Activated CD4-positive, alpha-beta T cell treated with anti-CD3 and anti-CD28 coated beads, Interleukin-2, amount 10 ng/mL, durations not matched to agents 24 days and 14 days (primary cell): ENCODE measurements around the gene CBLB. TPM values are rescaled to one million over a fixed set of nuclear protein-coding genes. Genes with fewer than 3 reads are reported as not detected.

ENCODE experiments used
- DNase-seq: peaks from one replicate; pipeline ENCODE4 v3.0.0; 2022
- H3K27ac Mint-ChIP-seq: one replicate; pipeline ENCODE4 v1.8.0; 2022; ENCODE audit warnings: mild to moderate bottlenecking, mixed read lengths
- H3K27me3 Mint-ChIP-seq: one replicate; pipeline ENCODE4 v1.8.0; 2022; ENCODE audit warnings: mixed read lengths
- H3K36me3 Mint-ChIP-seq: one replicate; pipeline ENCODE4 v1.8.0; 2022; ENCODE audit warnings: low read depth, mild to moderate bottlenecking, mixed read lengths
- H3K4me1 Mint-ChIP-seq: one replicate; pipeline ENCODE4 v1.8.0; 2021; ENCODE audit warnings: mixed read lengths
- H3K4me3 Mint-ChIP-seq: one replicate; pipeline ENCODE4 v1.8.0; 2022; ENCODE audit warnings: mild to moderate bottlenecking, moderate library complexity, mixed read lengths
- H3K9me3 Mint-ChIP-seq: one replicate; pipeline ENCODE4 v1.8.0; 2021; ENCODE audit warnings: mixed read lengths
- intact Hi-C: fragments of 100-400 bp; cut with micrococcal nuclease; formaldehyde crosslinking; loops from one replicate; pipeline ENCODE4 v1.15.1; 2023
- total RNA-seq: library from RNA; stranded (reverse); gene quantifications from 2 replicates; pipeline ENCODE4 v1.2.3, GENCODE V29; 2022

The CBLB gene
- total RNA-seq, 1 donor from 2014 or later = 183 TPM

- H3K4me1 Mint-ChIP-seq = peaks cover 57% of the 10 kb centered on the region
- H3K36me3 Mint-ChIP-seq = peaks cover 68% of the 10 kb centered on the region
- intact Hi-C loops = no loop called here
- peak overlapping the region; percentile 52 for H3K4me3 Mint-ChIP-seq
- H3K27ac Mint-ChIP-seq = peak overlapping the region; percentile 80
- H3K27me3 Mint-ChIP-seq = no peaks in the 10 kb centered on the region
- H3K9me3 Mint-ChIP-seq = peaks cover 8% of the 10 kb centered on the region
- DNase-seq = no peak
Measured at GRCh38 chr3:105798381-105798934, 70.4 kb downstream of the CBLB start.

DNA sequence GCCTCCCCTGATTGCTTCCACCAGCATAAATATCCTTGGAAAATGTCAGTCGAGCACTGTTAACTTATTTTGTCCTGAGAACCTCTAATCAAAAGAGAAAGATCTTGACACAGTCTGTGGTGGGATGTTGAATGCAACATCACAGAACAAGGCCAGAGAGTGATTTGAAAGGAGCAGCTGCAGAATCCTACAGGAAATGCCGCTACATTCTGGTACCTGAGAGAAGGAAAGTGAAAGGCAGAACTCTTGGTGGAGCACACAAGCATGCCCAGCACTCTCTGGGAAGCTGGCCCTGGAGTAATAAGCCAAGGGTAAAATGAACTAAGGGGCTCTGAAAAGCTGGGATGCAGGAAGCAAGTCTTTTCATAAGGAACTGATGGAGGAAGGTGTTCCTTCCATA lies 75.8 kb downstream of the CBLB start:
- Mint-ChIP-seq H3K27me3 (no peaks in the 10 kb centered on the region), H3K9me3 (peaks cover 5% of the 10 kb centered on the region), H3K4me3 (no peak overlapping the region), H3K27ac (peak overlapping the region; percentile 2), H3K4me1 (peaks cover 50% of the 10 kb centered on the region), H3K36me3 (peaks cover 67% of the 10 kb centered on the region)
- intact Hi-C loops = no loop called here
- no peak for DNase-seq

GRCh38 chr3:105791919-105792786 lies 76.7 kb downstream of the CBLB start:
- no peak for DNase-seq
- Mint-ChIP-seq H3K27me3 (no peaks in the 10 kb centered on the region), H3K4me3 (no peak overlapping the region), H3K9me3 (peaks cover 3% of the 10 kb centered on the region), H3K27ac (peak overlapping the region; percentile 84), H3K36me3 (peaks cover 61% of the 10 kb centered on the region), H3K4me1 (peaks cover 51% of the 10 kb centered on the region)
- intact Hi-C loops = no loop called here

- peaks cover 45% of the 10 kb centered on the region for H3K4me1 Mint-ChIP-seq
- DNase-seq = no peak
- intact Hi-C loops = no loop called here
- H3K27ac Mint-ChIP-seq = no peak overlapping the region
- H3K27me3 Mint-ChIP-seq = no peaks in the 10 kb centered on the region
- no peak overlapping the region for H3K4me3 Mint-ChIP-seq
- peaks cover 54% of the 10 kb centered on the region for H3K36me3 Mint-ChIP-seq
- H3K9me3 Mint-ChIP-seq = no peaks in the 10 kb centered on the region
Measured at GRCh38 chr3:105791131-105791530, 77.7 kb downstream of the CBLB start.

- Mint-ChIP-seq H3K4me3 (no peak overlapping the region), H3K9me3 (no peaks in the 10 kb centered on the region), H3K27me3 (no peaks in the 10 kb centered on the region), H3K4me1 (peaks cover 43% of the 10 kb centered on the region), H3K36me3 (peaks cover 53% of the 10 kb centered on the region), H3K27ac (no peak overlapping the region)
- no peak for DNase-seq
- intact Hi-C loops = no loop called here
Measured at GRCh38 chr3:105790534-105790933, 78.3 kb downstream of the CBLB start.

DNA sequence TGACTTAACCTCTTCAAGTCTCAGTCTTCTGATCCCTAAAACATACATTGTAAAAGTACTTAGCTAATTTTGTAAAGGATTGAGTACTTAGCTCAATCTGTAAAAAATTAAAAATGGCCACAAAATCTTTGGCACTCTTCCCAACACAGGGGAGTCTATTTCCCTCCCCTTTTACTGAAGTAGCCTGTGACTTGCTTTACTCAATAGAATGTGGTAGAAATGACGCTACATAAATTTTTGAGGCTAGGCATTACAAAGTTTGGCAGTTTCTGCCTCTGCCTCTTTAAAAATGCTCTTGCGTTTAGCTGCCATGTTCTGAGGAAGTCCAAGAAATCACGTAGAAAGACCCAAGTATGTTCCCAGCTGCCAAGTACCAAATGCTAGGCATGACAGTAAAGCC lies 80.2 kb downstream of the CBLB start:
- intact Hi-C loops = no loop called here
- no peaks in the 10 kb centered on the region for H3K27me3 Mint-ChIP-seq
- DNase-seq = no peak
- peaks cover 6% of the 10 kb centered on the region for H3K9me3 Mint-ChIP-seq
- H3K36me3 Mint-ChIP-seq = peaks cover 52% of the 10 kb centered on the region
- H3K4me3 Mint-ChIP-seq = no peak overlapping the region
- peaks cover 47% of the 10 kb centered on the region for H3K4me1 Mint-ChIP-seq
- H3K27ac Mint-ChIP-seq = no peak overlapping the region

GRCh38 chr3:105787453-105787852 lies 81.4 kb downstream of the CBLB start:
- H3K9me3 Mint-ChIP-seq = peaks cover 9% of the 10 kb centered on the region
- H3K27ac Mint-ChIP-seq = no peak overlapping the region
- H3K36me3 Mint-ChIP-seq = peaks cover 46% of the 10 kb centered on the region
- no peak for DNase-seq
- H3K4me1 Mint-ChIP-seq = peaks cover 42% of the 10 kb centered on the region
- intact Hi-C loops = no loop called here
- no peaks in the 10 kb centered on the region for H3K27me3 Mint-ChIP-seq
- no peak overlapping the region for H3K4me3 Mint-ChIP-seq

GRCh38 chr3:105786990-105787389 lies 81.8 kb downstream of the CBLB start:
- intact Hi-C loops = no loop called here
- no peaks in the 10 kb centered on the region for H3K27me3 Mint-ChIP-seq
- H3K4me1 Mint-ChIP-seq = peaks cover 40% of the 10 kb centered on the region
- no peak for DNase-seq
- peaks cover 45% of the 10 kb centered on the region for H3K36me3 Mint-ChIP-seq
- H3K9me3 Mint-ChIP-seq = peaks cover 12% of the 10 kb centered on the region
- no peak overlapping the region for H3K4me3 Mint-ChIP-seq
- H3K27ac Mint-ChIP-seq = no peak overlapping the region

DNA sequence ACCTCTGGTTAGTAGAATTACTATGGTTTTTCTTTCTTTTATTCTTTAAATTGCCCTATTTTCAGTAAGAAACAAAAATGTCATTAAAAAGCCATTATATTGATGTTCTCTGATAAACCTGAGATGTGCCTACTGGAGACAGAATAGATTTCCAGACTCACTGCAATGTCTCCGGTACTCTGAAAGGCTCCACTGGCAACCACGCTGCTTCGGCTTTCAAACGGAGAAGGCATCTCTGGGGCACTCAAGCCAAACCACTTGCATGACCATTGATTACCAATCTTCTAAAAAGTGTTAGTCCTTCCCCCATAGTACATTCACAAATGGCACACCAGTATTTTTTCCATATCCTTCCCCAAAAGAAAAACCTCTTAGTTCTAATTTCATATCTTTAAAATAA lies 82.6 kb downstream of the CBLB start:
- intact Hi-C loops = no loop called here
- peaks cover 47% of the 10 kb centered on the region for H3K36me3 Mint-ChIP-seq
- no peaks in the 10 kb centered on the region for H3K27me3 Mint-ChIP-seq
- H3K4me3 Mint-ChIP-seq = no peak overlapping the region
- H3K4me1 Mint-ChIP-seq = peaks cover 40% of the 10 kb centered on the region
- H3K9me3 Mint-ChIP-seq = peaks cover 13% of the 10 kb centered on the region
- peak overlapping the region; percentile 34 for H3K27ac Mint-ChIP-seq
- DNase-seq = no peak

- H3K27ac Mint-ChIP-seq = no peak overlapping the region
- no peak overlapping the region for H3K4me3 Mint-ChIP-seq
- H3K4me1 Mint-ChIP-seq = peaks cover 39% of the 10 kb centered on the region
- H3K9me3 Mint-ChIP-seq = peaks cover 13% of the 10 kb centered on the region
- H3K27me3 Mint-ChIP-seq = no peaks in the 10 kb centered on the region
- peaks cover 48% of the 10 kb centered on the region for H3K36me3 Mint-ChIP-seq
- no peak for DNase-seq
- intact Hi-C loops = no loop called here
Measured at GRCh38 chr3:105785803-105786202, 83.0 kb downstream of the CBLB start.

DNA sequence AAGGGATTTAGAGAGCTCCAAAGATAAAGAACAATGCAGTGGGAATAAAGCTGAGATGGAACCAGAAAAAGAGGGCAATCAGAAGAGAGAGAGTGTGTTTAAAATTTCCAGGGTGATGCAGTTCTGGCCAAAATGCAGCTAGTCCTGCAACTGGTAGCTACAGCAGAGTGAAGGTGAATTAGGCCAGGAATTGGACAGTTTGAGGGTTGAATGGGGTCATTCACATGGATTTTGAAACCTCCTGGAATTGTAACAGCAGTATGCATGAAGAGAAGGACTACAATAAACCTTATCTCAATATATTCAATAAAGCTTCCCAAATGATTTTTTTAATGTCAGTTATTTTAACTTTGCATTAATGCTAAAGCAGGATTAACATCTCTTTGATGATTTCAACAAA lies 85.2 kb downstream of the CBLB start:
- intact Hi-C loops = loop anchor here (2.0 kb wide), 1 partner anchor 13 kb away; no protein-coding TSS in a partner anchor
- no peak for DNase-seq
- peaks cover 37% of the 10 kb centered on the region for H3K4me1 Mint-ChIP-seq
- no peak overlapping the region for H3K27ac Mint-ChIP-seq
- peaks cover 49% of the 10 kb centered on the region for H3K36me3 Mint-ChIP-seq
- peaks cover 13% of the 10 kb centered on the region for H3K9me3 Mint-ChIP-seq
- no peak overlapping the region for H3K4me3 Mint-ChIP-seq
- no peaks in the 10 kb centered on the region for H3K27me3 Mint-ChIP-seq

DNA sequence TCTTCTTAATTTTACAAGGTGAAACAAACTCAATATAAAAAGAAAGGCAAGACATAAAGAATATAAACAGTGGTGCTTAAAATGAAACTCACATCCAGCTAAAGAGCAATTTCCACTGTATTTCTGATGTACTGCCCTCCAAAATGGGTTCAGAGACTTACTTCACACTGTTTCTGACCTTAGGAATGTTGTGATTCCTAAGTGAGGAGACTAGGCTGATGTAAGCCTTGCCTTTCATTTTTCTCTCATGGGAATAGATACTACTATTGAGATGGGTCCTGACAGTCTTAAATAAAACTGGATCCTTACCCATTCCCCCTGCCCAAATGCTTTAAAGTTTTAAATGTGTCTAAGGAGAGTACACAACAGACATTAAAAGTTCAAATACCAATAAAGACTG lies 86.9 kb downstream of the CBLB start:
- peaks cover 37% of the 10 kb centered on the region for H3K4me1 Mint-ChIP-seq
- intact Hi-C loops = loop anchor here (2.0 kb wide), 1 partner anchor 15 kb away; no protein-coding TSS in a partner anchor
- H3K4me3 Mint-ChIP-seq = peak overlapping the region; percentile 35

DNA sequence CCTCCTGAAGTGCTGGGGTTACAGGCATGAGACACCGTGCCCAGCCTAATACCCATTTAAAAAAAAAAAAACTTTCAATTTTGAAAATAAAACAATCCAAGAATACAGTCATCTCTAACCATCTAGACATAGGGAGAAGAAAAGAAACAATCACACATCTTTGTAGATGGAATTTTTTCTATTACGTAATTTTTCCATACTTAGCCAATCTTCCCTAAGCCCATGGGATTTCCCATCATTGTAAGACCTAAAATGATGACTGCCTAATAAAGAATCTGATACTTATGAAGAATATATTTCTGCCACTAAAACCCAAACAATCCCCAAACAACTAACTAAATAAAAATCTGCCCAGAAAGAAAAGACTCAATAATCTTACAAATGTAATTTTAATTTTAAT lies 88.7 kb downstream of the CBLB start:
- H3K4me1 Mint-ChIP-seq = peaks cover 39% of the 10 kb centered on the region
- H3K9me3 Mint-ChIP-seq = peaks cover 13% of the 10 kb centered on the region
- no peaks in the 10 kb centered on the region for H3K27me3 Mint-ChIP-seq
- DNase-seq = no peak
- no peak overlapping the region for H3K27ac Mint-ChIP-seq
- H3K36me3 Mint-ChIP-seq = peaks cover 56% of the 10 kb centered on the region
- intact Hi-C loops = no loop called here
- H3K4me3 Mint-ChIP-seq = no peak overlapping the region

More for the DNA sequence above, 86.9 kb downstream of the CBLB start:
- Mint-ChIP-seq H3K27ac (peak overlapping the region; percentile 77), H3K9me3 (peaks cover 13% of the 10 kb centered on the region), H3K27me3 (no peaks in the 10 kb centered on the region), H3K36me3 (peaks cover 52% of the 10 kb centered on the region)
- DNase-seq = no peak

DNA sequence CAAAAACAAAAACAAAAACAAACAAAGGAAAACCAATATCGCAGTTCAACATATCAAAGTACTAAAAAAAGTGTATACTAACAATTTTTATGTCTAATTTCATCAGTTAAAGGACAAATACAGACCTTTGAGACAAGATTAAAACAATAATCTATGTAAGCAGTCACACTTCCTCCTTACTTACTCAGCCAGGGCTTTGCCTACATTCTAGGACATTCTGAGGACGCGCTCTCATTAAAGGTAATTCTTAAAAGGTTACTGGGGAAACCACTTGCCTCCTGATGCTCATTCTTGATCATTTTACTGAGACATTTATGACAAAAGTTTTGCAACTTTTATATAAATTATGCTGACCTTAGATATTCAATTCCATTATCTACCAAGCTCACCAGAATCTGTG lies 93.4 kb downstream of the CBLB start:
- peaks cover 21% of the 10 kb centered on the region for H3K9me3 Mint-ChIP-seq
- intact Hi-C loops = no loop called here
- no peaks in the 10 kb centered on the region for H3K27me3 Mint-ChIP-seq
- H3K36me3 Mint-ChIP-seq = peaks cover 75% of the 10 kb centered on the region
- no peak overlapping the region for H3K4me3 Mint-ChIP-seq
- no peak for DNase-seq
- peaks cover 63% of the 10 kb centered on the region for H3K4me1 Mint-ChIP-seq
- H3K27ac Mint-ChIP-seq = peak overlapping the region; percentile 62
